HG02973 (cell line): ENCODE data around the gene CGN.

Experiments
- ATAC-seq: cut with Tn5 transposase; IDR thresholded peaks from one replicate; pipeline ENCODE4 v1.9.1; 2021; ENCODE audit warnings: moderate library complexity; ENCODE audit not compliant: unreplicated experiment

Gene CGN

GRCh38 chr1:151547119-151547899 is 36.1 kb downstream of the CGN start:
- no peak for ATAC-seq

DNA sequence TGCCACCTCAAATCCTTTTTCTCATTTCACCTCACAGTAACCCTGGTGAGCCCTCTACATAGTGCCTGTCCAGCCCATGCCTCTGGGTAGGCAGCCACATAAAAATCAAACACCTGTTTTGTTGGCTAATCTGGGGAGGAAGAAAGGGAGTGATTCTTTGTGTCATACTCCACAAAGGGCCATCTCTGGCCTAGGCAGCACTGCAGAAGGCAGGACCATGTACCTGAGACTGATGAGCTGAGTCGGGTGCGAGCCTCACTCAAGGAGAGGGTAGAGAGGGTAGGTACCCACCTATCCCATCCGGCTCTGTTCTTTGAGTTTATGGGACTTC is 36.7 kb downstream of the CGN start:
- no peak for ATAC-seq

GRCh38 chr1:151549199-151549598 is 38.0 kb downstream of the CGN start:
- no peak for ATAC-seq

- no peak for ATAC-seq
Measured at GRCh38 chr1:151553659-151554058, 42.5 kb downstream of the CGN start.

GRCh38 chr1:151556052-151556451 is 44.9 kb downstream of the CGN start:
- no peak for ATAC-seq

- ATAC-seq: no peak
Measured at GRCh38 chr1:151562661-151563060, 51.5 kb downstream of the CGN start.

GRCh38 chr1:151563376-151563775 is 52.2 kb downstream of the CGN start:
- no peak for ATAC-seq

DNA sequence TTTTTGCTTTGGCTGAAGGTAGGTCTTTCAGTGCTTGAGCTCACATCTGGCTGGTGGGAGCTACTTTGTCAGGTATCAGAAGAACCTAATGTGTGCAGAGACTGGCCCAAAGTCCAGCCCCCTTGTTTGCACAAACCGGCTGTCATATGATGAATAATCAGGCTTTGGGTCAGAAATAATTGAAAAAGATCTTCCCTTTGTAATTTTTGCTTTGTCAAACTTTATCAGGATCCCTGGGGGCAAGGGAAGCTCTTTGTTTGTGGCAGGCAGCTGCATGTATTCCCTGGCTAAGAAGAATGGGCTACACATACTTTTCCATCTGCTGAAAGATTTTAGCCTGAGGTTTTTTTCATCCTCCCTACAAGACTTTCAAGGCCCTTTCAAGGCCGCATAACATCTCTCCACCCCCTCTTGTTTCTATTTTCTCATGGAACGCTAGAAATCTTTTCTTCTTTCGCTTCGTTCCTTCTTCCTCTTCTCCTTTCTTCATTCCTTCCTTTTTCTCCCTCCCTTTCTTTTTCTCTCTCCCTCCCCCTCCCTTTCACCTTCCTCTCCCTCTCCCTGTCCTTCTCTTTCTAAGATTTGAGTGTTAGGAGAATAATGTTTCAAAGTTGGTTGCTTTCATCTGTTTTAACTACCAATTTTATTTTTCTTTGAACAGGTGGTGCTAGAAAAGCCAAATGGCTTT is 54.5 kb downstream of the CGN start:
- ATAC-seq: no peak

DNA sequence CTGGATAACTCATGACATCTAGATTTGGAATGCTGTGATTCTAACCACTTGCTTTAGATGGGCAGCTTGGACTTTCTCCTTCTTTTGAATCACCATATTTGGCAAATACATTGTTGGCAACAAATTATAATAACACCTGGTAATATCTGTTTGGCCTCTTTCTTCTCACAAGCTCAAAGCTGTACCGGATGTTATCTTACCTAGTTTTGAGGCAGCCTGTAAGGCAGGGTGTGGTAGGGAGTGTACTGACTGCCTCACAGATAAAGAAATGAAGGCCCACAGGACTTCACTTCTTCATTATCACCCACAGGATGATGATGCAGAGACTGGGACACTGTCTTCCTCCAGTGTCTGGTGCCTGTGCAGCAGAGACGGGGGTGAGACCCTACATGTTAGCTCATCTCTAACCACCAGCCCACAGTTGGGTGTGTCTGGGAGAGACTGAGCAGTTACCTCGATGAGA is 57.5 kb downstream of the CGN start:
- ATAC-seq: no peak

- no peak for ATAC-seq
Measured at GRCh38 chr1:151570819-151571218, 59.6 kb downstream of the CGN start.

GRCh38 chr1:151574575-151575529 is 63.7 kb downstream of the CGN start:
- ATAC-seq: no peak

GRCh38 chr1:151577173-151577572 is 66.0 kb downstream of the CGN start:
- no peak for ATAC-seq

DNA sequence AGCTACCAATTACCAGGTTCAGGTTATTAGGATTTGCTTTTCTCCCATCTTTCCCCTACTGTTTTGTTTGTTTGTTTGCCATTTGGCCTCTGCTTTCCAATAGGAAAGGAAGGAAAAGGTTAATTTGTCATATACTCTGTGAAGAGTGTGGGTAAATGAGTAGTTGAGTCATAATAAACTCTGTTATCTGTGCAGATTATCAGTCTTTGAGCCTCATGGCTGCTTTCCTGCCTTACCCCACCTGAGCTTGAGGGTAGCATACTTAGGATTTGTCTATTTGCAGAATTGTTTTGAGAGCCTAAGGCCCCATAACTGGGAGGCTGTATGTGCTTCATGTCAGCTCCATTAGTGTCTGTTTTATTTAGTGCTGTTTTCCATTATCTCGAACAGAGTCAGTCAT is 67.8 kb downstream of the CGN start:
- no peak for ATAC-seq

- ATAC-seq: no peak
Measured at GRCh38 chr1:151579436-151580225, 68.4 kb downstream of the CGN start.

- no peak for ATAC-seq
Measured at GRCh38 chr1:151581451-151581850, 70.3 kb downstream of the CGN start.

DNA sequence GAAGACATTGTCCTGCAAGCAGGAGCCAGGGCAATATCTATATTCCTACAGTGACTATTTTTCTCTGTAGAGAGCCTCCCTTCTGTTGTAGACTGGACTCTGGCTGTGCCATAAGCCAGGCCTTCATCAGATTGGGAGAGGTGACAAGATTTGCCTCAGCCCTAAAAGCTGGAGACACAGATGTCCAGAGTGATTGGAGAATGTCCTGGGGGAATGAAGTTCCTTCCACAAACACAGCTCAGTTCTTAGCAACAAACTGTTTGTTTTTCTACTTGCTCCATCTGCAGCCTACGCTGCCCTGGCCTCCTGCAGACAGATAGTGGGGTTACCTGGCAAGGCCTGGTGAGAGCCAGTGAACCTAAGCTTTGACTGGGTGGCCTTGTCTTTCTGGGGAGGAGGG is 70.7 kb downstream of the CGN start:
- no peak for ATAC-seq

- ATAC-seq: no peak
Measured at GRCh38 chr1:151583796-151584195, 72.6 kb downstream of the CGN start.

- no peak for ATAC-seq
Measured at GRCh38 chr1:151584278-151584677, 73.1 kb downstream of the CGN start.

GRCh38 chr1:151584780-151585179 is 73.6 kb downstream of the CGN start:
- ATAC-seq: no peak

- ATAC-seq: no peak
Measured at GRCh38 chr1:151585622-151586021, 74.4 kb downstream of the CGN start.
